Neural cell (in vitro differentiated cells): ENCODE results near the gene PDE1C. TPM values are rescaled to one million over a fixed set of nuclear protein-coding genes. Genes with fewer than 3 reads are reported as not detected.

ENCODE experiments used
- H2AFZ ChIP-seq: fragments of 200-600, 300-800 bp; sonication (generic), shearing (Covaris generic); 2 replicates; pipeline ENCODE4 v1.6.0; 2014; ENCODE audit warnings: low read depth, mild to moderate bottlenecking, antibody characterized with exemption, low read length, moderate library complexity
- H3F3A ChIP-seq: fragments of 200-600 bp; shearing (Covaris generic); 2 replicates; pipeline ENCODE4 v1.6.1; 2016; ENCODE audit warnings: mild to moderate bottlenecking, moderate library complexity, mixed read lengths, antibody characterized with exemption, low read length; ENCODE audit not compliant: insufficient read depth, poor library complexity, severe bottlenecking
- H3K27ac ChIP-seq: fragments of 200-600, 300-800 bp; sonication (generic), shearing (Covaris generic); 2 replicates; pipeline ENCODE4 v1.5.1; 2014; ENCODE audit warnings: mild to moderate bottlenecking, low read length, moderate library complexity
- H3K27me3 ChIP-seq: fragments of 300-800, 200-600 bp; sonication (generic), shearing (Covaris generic); 2 replicates; pipeline ENCODE4 v1.6.0; 2014; ENCODE audit warnings: mild to moderate bottlenecking, low read depth, low read length, moderate library complexity; ENCODE audit not compliant: insufficient read depth
- H3K36me3 ChIP-seq: fragments of 300-800, 200-600 bp; sonication (generic), shearing (Covaris generic); 2 replicates; pipeline ENCODE4 v1.5.1; 2014; ENCODE audit warnings: mild to moderate bottlenecking, antibody characterized with exemption, low read length, moderate library complexity; ENCODE audit not compliant: insufficient read depth
- H3K4me2 ChIP-seq: fragments of 300-800, 200-600 bp; sonication (generic), shearing (Covaris generic); 2 replicates; pipeline ENCODE4 v1.6.0; 2014; ENCODE audit warnings: mild to moderate bottlenecking, low read length
- H3K4me3 ChIP-seq: fragments of 300-800, 200-600 bp; sonication (generic), shearing (Covaris generic); 2 replicates; pipeline ENCODE4 v1.5.1; 2014; ENCODE audit warnings: mild to moderate bottlenecking, low read length, moderate library complexity
- H3K79me2 ChIP-seq: fragments of 200-600 bp; shearing (Covaris generic); replicated peaks from 2 replicates; pipeline ENCODE4 v1.6.0; 2014; ENCODE audit warnings: mild to moderate bottlenecking, low read length, moderate library complexity; ENCODE audit not compliant: insufficient read depth
- H3K9ac ChIP-seq: fragments of 300-800, 200-600 bp; sonication (generic), shearing (Covaris generic); 2 replicates; pipeline ENCODE4 v1.6.1; 2016; ENCODE audit warnings: mild to moderate bottlenecking, low read length, mixed read lengths
- H3K9me2 ChIP-seq: fragments of 200-600 bp; shearing (Covaris generic); 2 replicates; pipeline ENCODE4 v1.6.1; 2016; ENCODE audit warnings: mild to moderate bottlenecking, low read length, mixed read lengths; ENCODE audit not compliant: insufficient read depth
- H3K9me3 ChIP-seq: fragments of 200-600, 300-800 bp; sonication (generic), shearing (Covaris generic); 2 replicates; pipeline ENCODE4 v1.6.1; 2016; ENCODE audit warnings: mild to moderate bottlenecking, mixed run types, low read length, moderate library complexity, mixed read lengths
- H4K20me1 ChIP-seq: fragments of 200-600 bp; shearing (Covaris generic); 2 replicates; pipeline ENCODE4 v1.6.1; 2016; ENCODE audit warnings: mild to moderate bottlenecking, mixed run types; ENCODE audit not compliant: insufficient read depth
- EP300 ChIP-seq: fragments of 450-650 bp; conservative IDR thresholded peaks from 2 replicates; pipeline ENCODE4 v1.6.1; 2014; ENCODE audit warnings: antibody characterized with exemption, mild to moderate bottlenecking, moderate library complexity; ENCODE audit not compliant: poor library complexity, severe bottlenecking
- EZH2 ChIP-seq: fragments of 200-600, 300-800 bp; shearing (Covaris generic), sonication (generic); IDR thresholded peaks from 2 replicates; pipeline ENCODE4 v1.6.1; 2014; ENCODE audit warnings: antibody characterized with exemption, low read length, borderline replicate concordance, mild to moderate bottlenecking; ENCODE audit not compliant: insufficient read depth, poor library complexity, severe bottlenecking
- MXI1 ChIP-seq: fragments of 450-650 bp; conservative IDR thresholded peaks from 2 replicates; pipeline ENCODE4 v1.6.1; 2014; ENCODE audit warnings: antibody characterized with exemption, mild to moderate bottlenecking; ENCODE audit not compliant: poor library complexity, severe bottlenecking
- POLR2AphosphoS5 ChIP-seq: IDR thresholded peaks from 2 replicates; pipeline ENCODE4 v1.6.1; 2012
- RAD21 ChIP-seq: fragments of 450-650 bp; conservative IDR thresholded peaks from 2 replicates; pipeline ENCODE4 v1.6.1; 2014; ENCODE audit warnings: antibody characterized with exemption, mild to moderate bottlenecking, moderate library complexity
- SMC3 ChIP-seq: fragments of 450-650 bp; conservative IDR thresholded peaks from 2 replicates; pipeline ENCODE4 v1.6.1; 2014; ENCODE audit warnings: antibody characterized with exemption, mild to moderate bottlenecking, moderate library complexity; ENCODE audit not compliant: poor library complexity
- TAF1 ChIP-seq: IDR thresholded peaks from 2 replicates; pipeline ENCODE4 v1.6.1; 2012; ENCODE audit warnings: low read depth
- polyA plus RNA-seq: library from polyadenylated mRNA; depleted of rRNA; stranded (reverse); fragments of >200 nt; gene quantifications from 2 replicates; pipeline ENCODE4 v1.2.3, GENCODE V29; 2014
- TF ChIP-seq, protein P1 (sequence below): IDR thresholded peaks from 2 replicates; pipeline ENCODE4 v1.6.1; 2012; ENCODE audit warnings: borderline replicate concordance
- TF ChIP-seq, protein P2 (sequence below): fragments of 450-650 bp; IDR thresholded peaks from 2 replicates; pipeline ENCODE4 v1.5.1; 2014; ENCODE audit warnings: antibody characterized with exemption, mild to moderate bottlenecking, moderate library complexity; ENCODE audit not compliant: poor library complexity, severe bottlenecking

Gene PDE1C
- polyA plus RNA-seq, 1 donor from 2014 or later = 6.6 TPM

DNA sequence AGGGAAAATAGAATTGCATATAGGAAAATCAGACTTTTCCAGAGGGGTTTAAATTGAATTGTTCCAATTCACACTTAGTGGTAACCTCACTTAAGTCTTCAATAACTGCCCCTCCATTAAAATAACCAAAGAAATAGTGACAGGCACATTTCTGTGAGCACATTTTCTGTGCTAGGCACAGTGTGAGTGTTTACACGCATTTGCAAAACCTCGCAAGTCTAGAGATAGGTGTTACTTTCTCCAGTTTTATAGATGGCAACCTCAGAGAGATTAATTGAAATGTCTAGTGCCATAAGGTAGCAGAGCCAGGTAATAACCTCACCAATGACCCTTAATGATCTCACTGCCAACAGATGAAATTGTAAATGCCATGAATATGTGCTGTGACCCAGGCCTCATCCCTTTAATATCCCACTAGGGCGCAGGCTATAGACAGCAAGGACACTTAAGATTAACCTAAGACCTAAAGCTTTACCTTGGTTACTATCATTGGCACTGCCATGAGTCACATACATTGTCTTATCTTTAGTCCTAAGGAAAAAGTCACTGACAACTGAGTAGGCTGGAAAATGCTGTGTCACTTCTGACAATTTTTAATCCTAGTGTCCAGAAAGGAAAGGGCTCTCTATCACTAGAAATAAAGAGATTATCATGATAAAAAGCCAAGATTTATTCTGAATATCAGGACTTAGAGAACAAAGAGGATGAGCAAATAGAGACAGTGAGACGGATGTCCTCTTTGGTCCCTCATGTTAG, 195.4 kb downstream of the PDE1C start:
- H3F3A ChIP-seq = no peaks in the 10 kb centered on the region
- no peak overlapping the region for H3K4me3 ChIP-seq
- TF ChIP-seq EP300 (no peak), MXI1 (no peak), RAD21 (no peak), POLR2AphosphoS5 (no peak), EZH2 (no peak), TAF1 (no peak), SMC3 (no peak)
- TF ChIP-seq, protein P1, sequence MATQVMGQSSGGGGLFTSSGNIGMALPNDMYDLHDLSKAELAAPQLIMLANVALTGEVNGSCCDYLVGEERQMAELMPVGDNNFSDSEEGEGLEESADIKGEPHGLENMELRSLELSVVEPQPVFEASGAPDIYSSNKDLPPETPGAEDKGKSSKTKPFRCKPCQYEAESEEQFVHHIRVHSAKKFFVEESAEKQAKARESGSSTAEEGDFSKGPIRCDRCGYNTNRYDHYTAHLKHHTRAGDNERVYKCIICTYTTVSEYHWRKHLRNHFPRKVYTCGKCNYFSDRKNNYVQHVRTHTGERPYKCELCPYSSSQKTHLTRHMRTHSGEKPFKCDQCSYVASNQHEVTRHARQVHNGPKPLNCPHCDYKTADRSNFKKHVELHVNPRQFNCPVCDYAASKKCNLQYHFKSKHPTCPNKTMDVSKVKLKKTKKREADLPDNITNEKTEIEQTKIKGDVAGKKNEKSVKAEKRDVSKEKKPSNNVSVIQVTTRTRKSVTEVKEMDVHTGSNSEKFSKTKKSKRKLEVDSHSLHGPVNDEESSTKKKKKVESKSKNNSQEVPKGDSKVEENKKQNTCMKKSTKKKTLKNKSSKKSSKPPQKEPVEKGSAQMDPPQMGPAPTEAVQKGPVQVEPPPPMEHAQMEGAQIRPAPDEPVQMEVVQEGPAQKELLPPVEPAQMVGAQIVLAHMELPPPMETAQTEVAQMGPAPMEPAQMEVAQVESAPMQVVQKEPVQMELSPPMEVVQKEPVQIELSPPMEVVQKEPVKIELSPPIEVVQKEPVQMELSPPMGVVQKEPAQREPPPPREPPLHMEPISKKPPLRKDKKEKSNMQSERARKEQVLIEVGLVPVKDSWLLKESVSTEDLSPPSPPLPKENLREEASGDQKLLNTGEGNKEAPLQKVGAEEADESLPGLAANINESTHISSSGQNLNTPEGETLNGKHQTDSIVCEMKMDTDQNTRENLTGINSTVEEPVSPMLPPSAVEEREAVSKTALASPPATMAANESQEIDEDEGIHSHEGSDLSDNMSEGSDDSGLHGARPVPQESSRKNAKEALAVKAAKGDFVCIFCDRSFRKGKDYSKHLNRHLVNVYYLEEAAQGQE = no peak
- TF ChIP-seq, protein P2, sequence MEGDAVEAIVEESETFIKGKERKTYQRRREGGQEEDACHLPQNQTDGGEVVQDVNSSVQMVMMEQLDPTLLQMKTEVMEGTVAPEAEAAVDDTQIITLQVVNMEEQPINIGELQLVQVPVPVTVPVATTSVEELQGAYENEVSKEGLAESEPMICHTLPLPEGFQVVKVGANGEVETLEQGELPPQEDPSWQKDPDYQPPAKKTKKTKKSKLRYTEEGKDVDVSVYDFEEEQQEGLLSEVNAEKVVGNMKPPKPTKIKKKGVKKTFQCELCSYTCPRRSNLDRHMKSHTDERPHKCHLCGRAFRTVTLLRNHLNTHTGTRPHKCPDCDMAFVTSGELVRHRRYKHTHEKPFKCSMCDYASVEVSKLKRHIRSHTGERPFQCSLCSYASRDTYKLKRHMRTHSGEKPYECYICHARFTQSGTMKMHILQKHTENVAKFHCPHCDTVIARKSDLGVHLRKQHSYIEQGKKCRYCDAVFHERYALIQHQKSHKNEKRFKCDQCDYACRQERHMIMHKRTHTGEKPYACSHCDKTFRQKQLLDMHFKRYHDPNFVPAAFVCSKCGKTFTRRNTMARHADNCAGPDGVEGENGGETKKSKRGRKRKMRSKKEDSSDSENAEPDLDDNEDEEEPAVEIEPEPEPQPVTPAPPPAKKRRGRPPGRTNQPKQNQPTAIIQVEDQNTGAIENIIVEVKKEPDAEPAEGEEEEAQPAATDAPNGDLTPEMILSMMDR = no peak
- no peaks in the 10 kb centered on the region for H3K79me2 ChIP-seq
- H4K20me1 ChIP-seq = no peaks in the 10 kb centered on the region
- no peak overlapping the region for H3K4me2 ChIP-seq
- no peaks in the 10 kb centered on the region for H3K9me3 ChIP-seq
- no peaks in the 10 kb centered on the region for H3K36me3 ChIP-seq
- no peak overlapping the region for H2AFZ ChIP-seq
- H3K9me2 ChIP-seq = no peaks in the 10 kb centered on the region
- H3K27ac ChIP-seq = no peak overlapping the region
- no peaks in the 10 kb centered on the region for H3K27me3 ChIP-seq
- H3K9ac ChIP-seq = no peak overlapping the region

DNA sequence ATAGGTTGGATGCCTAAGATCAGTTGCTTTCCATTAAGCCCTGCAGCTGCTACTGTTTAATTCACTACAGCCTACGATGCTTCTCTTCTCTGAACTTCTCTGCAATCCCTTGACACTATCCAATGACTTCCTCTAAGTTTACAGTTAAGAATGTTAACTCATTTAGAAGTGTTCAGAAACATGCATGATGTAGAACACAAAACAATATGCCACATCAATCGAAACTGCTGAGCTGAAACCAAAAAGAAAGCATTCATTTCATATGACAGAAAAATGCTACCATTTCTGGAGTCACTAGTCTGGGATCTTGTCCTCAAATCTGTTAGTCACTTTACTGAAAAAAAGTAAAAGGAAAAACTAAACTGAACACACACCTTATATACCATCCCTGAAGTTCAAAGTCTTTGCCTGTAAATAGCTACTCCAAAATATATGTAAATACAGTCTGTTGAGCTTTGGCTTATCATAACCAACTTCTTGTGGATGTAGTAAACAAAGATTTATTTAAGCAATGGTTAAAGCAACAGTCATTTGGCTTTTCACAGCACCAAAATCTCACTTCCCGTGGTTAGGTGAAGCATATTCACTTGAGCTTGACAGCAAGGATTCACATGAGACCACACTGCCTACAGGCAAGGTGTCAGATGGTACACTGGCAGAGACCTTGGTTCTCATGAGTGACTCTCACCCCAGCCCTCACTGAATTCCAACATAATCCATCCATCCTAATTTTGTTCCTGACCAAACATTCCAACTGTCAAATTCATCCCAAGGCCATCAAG, 196.2 kb downstream of the PDE1C start:
- Histone ChIP-seq H3K27me3 (no peaks in the 10 kb centered on the region), H3K27ac (no peak overlapping the region), H3K36me3 (no peaks in the 10 kb centered on the region), H3K79me2 (no peaks in the 10 kb centered on the region), H3K4me3 (no peak overlapping the region), H2AFZ (no peak overlapping the region), H3F3A (no peaks in the 10 kb centered on the region), H4K20me1 (no peaks in the 10 kb centered on the region), H3K4me2 (no peak overlapping the region), H3K9ac (no peak overlapping the region), H3K9me3 (no peaks in the 10 kb centered on the region), H3K9me2 (no peaks in the 10 kb centered on the region)
- TF ChIP-seq POLR2AphosphoS5 (no peak), SMC3 (no peak), RAD21 (no peak)
- TF ChIP-seq, protein P2 = no peak
- TF ChIP-seq, protein P1 = no peak
